Right lobe of liver (tissue), 4 donors: ENCODE measurements around the gene AKAP13.

ENCODE experiments used
- CTCF ChIP-seq, 4 donors: fragments of 200-600 bp in 3 of 4; fragments of 450-650 bp in 1 of 4; IDR thresholded peaks; one replicate each; pipeline versions ENCODE4 v1.5.1 to v1.8.0; 2016 to 2022; ENCODE audit warnings: antibody characterized with exemption in 4 of 4, mild to moderate bottlenecking in 2 of 4
- POLR2A ChIP-seq: fragments of 450-650 bp; IDR thresholded peaks from one replicate; pipeline ENCODE4 v1.6.1; 2017; ENCODE audit warnings: antibody characterized with exemption, mild to moderate bottlenecking
- donor health status: DM: no; HTN: no; CAD: no.
- donor health status: DM: no; HTN: no; CAD: no.
- donor health status: DM: no; HTN: yes; CAD: no.

- TF ChIP-seq CTCF (IDR thresholded peaks at IDR 0.05) (no peak), POLR2A (no peak)
Measured at GRCh38 chr15:85414037-85414436, 33.6 kb downstream of the AKAP13 start.
